Dermis blood vessel endothelial cell (primary cell): ENCODE results near the gene BAMBI. TPM values are rescaled to one million over a fixed set of nuclear protein-coding genes. Genes with fewer than 3 reads are reported as not detected.

Source experiments
- DNase-seq: peaks from one replicate; pipeline ENCODE4 v3.0.0; 2010
- total RNA-seq: library from RNA; depleted of rRNA; stranded (reverse); fragments of >200 nt; gene quantifications from 2 replicates; pipeline ENCODE4 v1.2.3, GENCODE V29; 2014

The BAMBI gene
- total RNA-seq, 1 donor from 2014 or later, result 2.4 TPM

DNA sequence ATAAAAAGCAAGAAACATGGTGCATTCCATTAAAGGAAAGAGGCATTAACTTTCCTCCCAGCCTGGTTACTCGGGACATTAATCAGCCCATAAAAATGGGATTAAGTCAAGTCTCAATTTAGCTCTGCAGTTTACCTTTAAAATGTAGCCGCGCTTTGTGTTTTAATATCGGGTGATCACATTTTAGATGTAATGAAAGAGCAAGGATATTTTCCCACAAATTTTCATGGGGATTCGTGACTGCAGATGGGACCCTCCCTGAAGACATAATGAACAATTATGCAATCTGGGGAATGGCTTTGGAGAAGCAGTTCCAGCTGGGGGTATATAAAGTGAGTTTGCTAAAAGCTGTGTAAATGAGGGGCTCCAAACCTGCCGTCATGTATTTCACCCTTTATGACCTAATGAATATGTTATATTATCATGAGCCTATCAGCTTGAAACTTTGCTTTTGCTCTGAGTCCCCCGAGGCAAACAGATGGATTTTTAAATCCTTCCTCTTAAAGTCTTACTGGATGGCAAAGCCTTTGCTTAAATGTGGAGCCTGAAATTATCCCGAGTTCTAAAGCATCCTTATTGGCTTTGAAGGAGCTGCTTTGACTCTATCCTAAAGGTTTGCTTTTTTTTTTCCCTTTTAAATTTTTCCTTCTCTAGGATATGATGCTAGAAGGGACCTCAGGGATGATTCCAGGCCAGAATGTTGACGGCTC is 31.8 kb downstream of the BAMBI start:
- DNase-seq, result no peak

- no peak for DNase-seq
Observed at GRCh38 chr10:28710202-28710886, 33.0 kb downstream of the BAMBI start.

- DNase-seq, result no peak
Observed at GRCh38 chr10:28711041-28711440, 33.7 kb downstream of the BAMBI start.

DNA sequence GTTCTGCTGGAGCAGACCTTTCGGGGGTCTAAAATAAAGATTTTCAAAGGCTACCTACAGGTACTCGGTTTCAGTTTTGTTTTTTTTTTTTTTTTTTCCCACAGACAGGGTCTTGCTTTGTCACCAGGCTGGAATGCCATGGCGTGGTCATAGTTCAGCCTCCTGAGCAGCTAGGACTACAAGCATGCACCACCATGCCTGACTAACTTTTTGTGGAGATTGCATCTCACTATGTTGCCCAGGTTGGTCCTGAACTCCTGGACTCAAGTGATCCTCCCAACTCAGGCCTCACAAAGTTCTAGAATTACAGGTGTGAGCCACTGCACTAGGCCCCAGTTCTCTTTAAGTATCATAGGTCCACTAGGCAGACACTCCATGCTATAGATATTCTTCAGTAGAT is 34.5 kb downstream of the BAMBI start:
- DNase-seq, result no peak

GRCh38 chr10:28713626-28714352 is 36.5 kb downstream of the BAMBI start:
- no peak for DNase-seq

- DNase-seq, result no peak
Observed at GRCh38 chr10:28714401-28715053, 37.2 kb downstream of the BAMBI start.

- DNase-seq, result no peak
Observed at GRCh38 chr10:28715246-28715645, 37.9 kb downstream of the BAMBI start.

DNA sequence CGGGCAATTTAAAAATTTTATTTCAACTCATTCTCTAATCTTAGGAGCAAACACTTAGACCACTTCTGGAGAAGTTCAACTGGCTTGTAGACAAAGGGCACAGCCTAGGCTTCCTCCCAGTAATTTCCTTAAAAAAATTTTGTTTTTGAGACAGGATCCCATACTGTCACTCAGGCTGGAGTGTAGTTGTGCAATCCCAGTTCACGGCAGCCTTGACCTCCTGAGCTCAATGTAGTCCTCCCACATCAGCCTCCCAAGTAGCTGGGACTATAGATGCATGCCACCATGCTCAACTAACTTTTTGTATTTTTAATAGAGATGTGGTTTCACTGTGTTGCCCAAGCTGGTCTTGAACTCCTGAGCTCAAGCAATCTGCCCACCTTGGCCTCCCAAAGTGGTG is 38.4 kb downstream of the BAMBI start:
- no peak for DNase-seq

- no peak for DNase-seq
Observed at GRCh38 chr10:28716748-28717147, 39.4 kb downstream of the BAMBI start.

GRCh38 chr10:28717656-28718201 is 40.4 kb downstream of the BAMBI start:
- no peak for DNase-seq

- peak; percentile 59 for DNase-seq
Observed at GRCh38 chr10:28719789-28720436, 42.6 kb downstream of the BAMBI start.

DNA sequence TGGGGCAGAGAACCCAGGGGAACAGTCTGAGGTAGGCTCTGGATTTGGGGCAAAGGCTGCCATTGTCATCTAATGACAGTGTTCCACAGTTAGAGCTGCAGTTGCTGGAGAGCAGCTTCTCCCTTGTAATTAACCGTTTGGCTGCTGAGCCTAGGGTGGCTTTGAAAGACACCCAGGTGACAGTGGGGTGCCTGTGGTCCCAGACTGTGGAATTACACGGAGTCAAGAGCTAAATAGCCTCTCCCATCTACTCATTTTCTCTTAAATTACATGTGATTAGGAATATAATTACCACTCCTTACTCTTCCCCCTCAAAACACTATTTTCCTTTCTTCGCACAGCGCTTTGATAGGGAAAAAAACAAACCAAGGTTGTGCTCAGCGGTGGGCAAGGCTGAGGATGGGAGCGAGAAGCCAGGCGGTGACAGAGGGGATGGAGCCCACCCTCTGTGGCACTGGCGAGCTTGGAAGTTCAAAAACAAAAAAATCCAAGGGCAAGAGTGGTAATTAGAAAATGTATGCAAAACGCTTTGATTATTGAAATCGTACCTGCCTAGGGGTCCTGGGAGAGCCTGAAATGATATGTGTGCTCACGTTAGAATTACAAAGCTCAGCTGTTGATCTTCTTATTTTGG is 44.1 kb downstream of the BAMBI start:
- DNase-seq, result no peak

GRCh38 chr10:28722065-28722803 is 44.9 kb downstream of the BAMBI start:
- DNase-seq, result peak; percentile 39

DNA sequence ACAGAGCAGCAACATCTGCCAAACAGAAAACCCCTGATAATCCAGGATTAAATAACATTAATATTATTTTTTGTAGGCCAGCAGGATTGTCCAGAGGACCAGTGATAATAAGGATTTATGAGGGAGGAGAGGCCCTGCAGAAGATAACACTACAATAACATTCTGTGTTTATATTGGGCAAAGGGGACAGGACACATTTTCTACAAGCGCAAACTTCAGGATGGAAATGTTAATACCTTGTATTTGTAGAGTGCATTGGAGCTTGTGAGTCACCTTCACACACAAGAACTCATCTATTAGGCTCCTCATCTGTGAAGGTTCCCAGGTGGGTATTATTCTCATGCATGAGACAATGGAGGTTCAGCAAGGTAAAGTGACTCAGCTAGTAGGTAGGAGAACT is 51.0 kb downstream of the BAMBI start:
- DNase-seq, result no peak

- DNase-seq, result no peak
Observed at GRCh38 chr10:28730031-28730778, 52.9 kb downstream of the BAMBI start.

- DNase-seq, result no peak
Observed at GRCh38 chr10:28732091-28732490, 54.8 kb downstream of the BAMBI start.
